GM12878 (cell line): Measurements from ENCODE around the gene GPBAR1. TPM values are rescaled to one million over a fixed set of nuclear protein-coding genes. Genes with fewer than 3 reads are reported as not detected.
"Not testable (repeated sequence)": the region's sequence is repeated elsewhere in the genome, so short reads cannot be mapped to it uniquely, and the experiment has no call there.

Source experiments
- ATAC-seq: fragments of 200-7000 bp; cut with Tn5 transposase; 3 replicates; pipeline ENCODE4 v1.9.1; 2020; ENCODE audit warnings: mild to moderate bottlenecking, moderate library complexity
- BruUV-seq: library from RNA; stranded (reverse); fragments of 400-500 nt; replicated peaks from 2 replicates; lab custom pipeline; 2021; lab: Mats Ljungman, UMichigan
- CTCF ChIA-PET: fragments of 300-600 bp; sonication (Branson Sonifier 250); formaldehyde crosslinking; extraction: SDS; loops from one replicate; lab custom pipeline; 2021; ENCODE audit warnings: inconsistent platforms; lab: Yijun Ruan, JAX
- POLR2A ChIA-PET: fragments of 350-600 bp; formaldehyde crosslinking; extraction: SDS; loops from one replicate; lab custom pipeline; 2021; ENCODE audit warnings: inconsistent platforms; lab: Charles Lee
- RAD21 ChIA-PET: fragments of 300-600 bp; sonication (Branson Sonifier 250); formaldehyde crosslinking; loops from one replicate; lab custom pipeline; 2023; ENCODE audit warnings: antibody characterized with exemption; ENCODE audit not compliant: unreplicated experiment; lab: Charles Lee
- SMC1A ChIA-PET: fragments of 300-600 bp; sonication (Branson Sonifier 250); formaldehyde crosslinking; loops from one replicate; lab custom pipeline; 2023; ENCODE audit not compliant: unreplicated experiment, uncharacterized antibody; lab: Charles Lee
- DNase-seq: peaks from one replicate; pipeline ENCODE4 v3.0.0-alpha.2; 2011; ENCODE audit warnings: low read depth, low spot score
- FAIRE-seq: peaks from 3 replicates; lab custom pipeline; 2011; peaks lifted over from hg19 to GRCh38; lab: Jason Lieb, UNC
- H2AFZ ChIP-seq: 2 replicates; pipeline ENCODE4 v1.6.0; 2011; ENCODE audit warnings: low read depth, low read length, control low read depth; ENCODE audit not compliant: control insufficient read depth
- H3K27ac ChIP-seq: 2 replicates; pipeline ENCODE4 v1.5.1; 2011; ENCODE audit warnings: control low read depth; ENCODE audit not compliant: control insufficient read depth, insufficient read depth
- H3K27me3 ChIP-seq, 2 experiments: replicated peaks in 1 of 2; 2 replicates each; pipeline versions ENCODE4 v1.6.0 to v1.6.1; 2011; ENCODE audit warnings: low read length in 1 of 2; ENCODE audit not compliant: control insufficient read depth in 2 of 2, insufficient read depth in 2 of 2
- H3K36me3 ChIP-seq, 2 experiments: 2 replicates each; pipeline ENCODE4 v1.5.1; 2011; ENCODE audit warnings: low read length in 1 of 2; ENCODE audit not compliant: control insufficient read depth in 2 of 2, insufficient read depth in 2 of 2
- H3K4me1 ChIP-seq: 2 replicates; pipeline ENCODE4 v1.6.1; 2011; ENCODE audit warnings: mild to moderate bottlenecking, low read length, moderate library complexity, mixed read lengths; ENCODE audit not compliant: control insufficient read depth, insufficient read depth
- H3K4me2 ChIP-seq: 2 replicates; pipeline ENCODE4 v1.6.0; 2011; ENCODE audit warnings: control low read depth; ENCODE audit not compliant: control insufficient read depth, insufficient read depth
- H3K4me3 ChIP-seq: fragments of 200-600 bp; sonication (generic); 2 replicates; pipeline ENCODE4 v1.5.1; 2016
- H3K79me2 ChIP-seq: 2 replicates; pipeline ENCODE4 v1.6.0; 2011; ENCODE audit warnings: low read length; ENCODE audit not compliant: control insufficient read depth, insufficient read depth
- H3K9ac ChIP-seq: 2 replicates; pipeline ENCODE4 v1.8.0; 2011; ENCODE audit warnings: low read length, control low read depth, mixed read lengths; ENCODE audit not compliant: control insufficient read depth, insufficient read depth
- H3K9me3 ChIP-seq: replicated peaks from 3 replicates; pipeline ENCODE4 v1.5.1; 2011; ENCODE audit warnings: mild to moderate bottlenecking, low read length; ENCODE audit not compliant: control insufficient read depth, insufficient read depth
- H4K20me1 ChIP-seq: 2 replicates; pipeline ENCODE4 v1.6.0; 2011; ENCODE audit not compliant: control insufficient read depth, insufficient read depth
- BHLHE40 ChIP-seq, 2 experiments: fragments of 450-650 bp in 1 of 2; IDR thresholded peaks; 2 replicates each; pipeline ENCODE4 v1.6.1; 2011 to 2017; ENCODE audit warnings: low read depth in 2 of 2, borderline replicate concordance in 1 of 2, improper control_type of control experiment in 1 of 2, low read length in 1 of 2, mild to moderate bottlenecking in 1 of 2
- EZH2 ChIP-seq: IDR thresholded peaks from 2 replicates; pipeline ENCODE4 v1.6.1; 2012; ENCODE audit warnings: low read depth, mild to moderate bottlenecking, control low read depth, inconsistent platforms, low read length, borderline replicate concordance; ENCODE audit not compliant: control insufficient read depth
- RUNX3 ChIP-seq: IDR thresholded peaks from 2 replicates; pipeline ENCODE4 v1.6.1; 2012; ENCODE audit warnings: low read length, inconsistent platforms
- SIN3A ChIP-seq: IDR thresholded peaks from 2 replicates; pipeline ENCODE4 v1.6.1; 2012; ENCODE audit warnings: low read depth, low read length, improper control_type of control experiment
- SMAD1 ChIP-seq: fragments of 450-650 bp; IDR thresholded peaks from 2 replicates; pipeline ENCODE4 v1.6.1; 2018; ENCODE audit warnings: mild to moderate bottlenecking, low read depth; ENCODE audit not compliant: partially characterized antibody
- SMARCA5 ChIP-seq: fragments of 450-650 bp; IDR thresholded peaks from 2 replicates; pipeline ENCODE4 v1.6.1; 2017; ENCODE audit warnings: mild to moderate bottlenecking
- WGBS: methylation state at CpG from one replicate; pipeline ENCODE4 v1.1.6; 2016; ENCODE audit warnings: low lambda C conversion rate; ENCODE audit not compliant: insufficient replicate concordance, insufficient coverage; ENCODE audit errors: missing lambda C conversion rate; 5-methylcytosine and 5-hydroxymethylcytosine counted together
- in situ Hi-C: fragments of 300-500 bp; cut with MboI; formaldehyde crosslinking; loops from 9 replicates; pipeline ENCODE4 v1.14.3; 2018; ENCODE audit warnings: mixed read lengths
- intact Hi-C: fragments of 100-400 bp; cut with micrococcal nuclease; formaldehyde crosslinking; loops from one replicate; pipeline ENCODE4 v1.14.2; 2022; ENCODE audit not compliant: unreplicated experiment
- polyA plus RNA-seq, 11 experiments: library from polyadenylated mRNA; depleted of rRNA in 4 of 11; unstranded in 6 of 11; stranded (reverse) in 5 of 11; fragments of >200 nt; fragmentation: Nextera tagmentation in 4 of 11; fragmentation: Illumina TruSeq in 1 of 11; extraction: Ambion mirVana in 4 of 11; extraction: Trizol in 1 of 11; gene quantifications; 1 replicate in 1 of 11; 2 replicates in 10 of 11; pipeline versions ENCODE4 v1.2.1 to v1.2.3, GENCODE V29; 2011 to 2016; ENCODE audit warnings: inconsistent platforms in 2 of 11, missing spikeins in 2 of 11, low read depth in 1 of 11
- total RNA-seq, 4 experiments: library from RNA; depleted of rRNA in 3 of 4; stranded (reverse); fragments of >200 nt in 3 of 4; fragmentation: Illumina TruSeq in 1 of 4; extraction: Trizol in 1 of 4; gene quantifications; 2 replicates each; pipeline versions ENCODE4 v1.2.1 to v1.2.3, GENCODE V29; 2013 to 2021
- TF ChIP-seq, protein P1 (sequence below): fragments of 450-650 bp; IDR thresholded peaks from 2 replicates; pipeline ENCODE4 v1.6.1; 2017; ENCODE audit warnings: mild to moderate bottlenecking, low read depth, inconsistent platforms; ENCODE audit not compliant: poor library complexity, severe bottlenecking

The GPBAR1 gene
- total and polyA plus RNA-seq, 10 of the 15 experiments (the other 5 are each of a cell fraction or from before 2014, with no cell fraction given) = 0.03 to 0.36 (median 0.11) TPM; not detected in 3

DNA sequence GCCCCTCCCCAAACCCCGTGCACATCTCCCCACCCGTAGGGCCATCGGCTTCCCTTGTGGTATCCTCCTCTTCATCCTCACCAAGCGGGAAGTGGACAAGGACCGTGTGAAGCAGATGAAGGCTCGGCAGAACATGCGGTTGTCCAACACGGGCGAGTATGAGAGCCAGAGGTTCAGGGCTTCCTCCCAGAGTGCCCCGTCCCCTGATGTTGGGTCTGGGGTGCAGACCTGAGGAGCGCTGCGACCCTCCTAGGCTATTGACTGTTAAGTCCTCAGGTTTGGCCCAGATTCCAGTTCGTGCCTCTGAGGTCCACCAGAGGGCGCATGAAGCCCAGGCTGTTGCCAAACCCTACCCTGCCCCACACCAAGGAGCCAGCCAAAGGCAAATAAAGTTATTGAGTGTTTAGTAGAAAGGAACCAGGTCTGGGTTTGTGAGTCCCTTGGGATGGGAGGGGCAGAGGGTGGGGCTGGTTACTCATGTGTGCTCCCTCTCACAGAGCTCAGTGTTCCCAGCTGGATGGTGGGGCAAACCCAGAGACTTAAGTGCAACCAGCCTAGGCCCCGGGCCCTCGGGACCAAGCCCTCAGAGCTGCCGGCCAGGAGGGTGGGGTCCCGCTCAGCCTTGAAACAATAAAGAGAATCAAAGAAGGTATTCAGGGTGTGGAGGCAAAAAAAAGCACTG lies 11.9 kb downstream of the GPBAR1 start (continued):
- TF ChIP-seq, protein P1, sequence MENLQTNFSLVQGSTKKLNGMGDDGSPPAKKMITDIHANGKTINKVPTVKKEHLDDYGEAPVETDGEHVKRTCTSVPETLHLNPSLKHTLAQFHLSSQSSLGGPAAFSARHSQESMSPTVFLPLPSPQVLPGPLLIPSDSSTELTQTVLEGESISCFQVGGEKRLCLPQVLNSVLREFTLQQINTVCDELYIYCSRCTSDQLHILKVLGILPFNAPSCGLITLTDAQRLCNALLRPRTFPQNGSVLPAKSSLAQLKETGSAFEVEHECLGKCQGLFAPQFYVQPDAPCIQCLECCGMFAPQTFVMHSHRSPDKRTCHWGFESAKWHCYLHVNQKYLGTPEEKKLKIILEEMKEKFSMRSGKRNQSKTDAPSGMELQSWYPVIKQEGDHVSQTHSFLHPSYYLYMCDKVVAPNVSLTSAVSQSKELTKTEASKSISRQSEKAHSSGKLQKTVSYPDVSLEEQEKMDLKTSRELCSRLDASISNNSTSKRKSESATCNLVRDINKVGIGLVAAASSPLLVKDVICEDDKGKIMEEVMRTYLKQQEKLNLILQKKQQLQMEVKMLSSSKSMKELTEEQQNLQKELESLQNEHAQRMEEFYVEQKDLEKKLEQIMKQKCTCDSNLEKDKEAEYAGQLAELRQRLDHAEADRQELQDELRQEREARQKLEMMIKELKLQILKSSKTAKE = peak; percentile 15
- TF ChIP-seq RUNX3 (0 out of 2 replicates have a peak, but pooled peaks have one; percentile 39), EZH2 (no peak), SMAD1 (no peak), BHLHE40 (IDR thresholded peaks at IDR 0.05; ENCODE audit: borderline replicate concordance in 1 of 2, low read depth in 2 of 2, low read length in 1 of 2) (0 out of 4 replicates have a peak, but pooled peaks of 1 of the 2 experiments have one; percentile 14), SMARCA5 (peak; percentile 62; the same call in 1 of the 2 replicates), SIN3A (no peak)

DNA sequence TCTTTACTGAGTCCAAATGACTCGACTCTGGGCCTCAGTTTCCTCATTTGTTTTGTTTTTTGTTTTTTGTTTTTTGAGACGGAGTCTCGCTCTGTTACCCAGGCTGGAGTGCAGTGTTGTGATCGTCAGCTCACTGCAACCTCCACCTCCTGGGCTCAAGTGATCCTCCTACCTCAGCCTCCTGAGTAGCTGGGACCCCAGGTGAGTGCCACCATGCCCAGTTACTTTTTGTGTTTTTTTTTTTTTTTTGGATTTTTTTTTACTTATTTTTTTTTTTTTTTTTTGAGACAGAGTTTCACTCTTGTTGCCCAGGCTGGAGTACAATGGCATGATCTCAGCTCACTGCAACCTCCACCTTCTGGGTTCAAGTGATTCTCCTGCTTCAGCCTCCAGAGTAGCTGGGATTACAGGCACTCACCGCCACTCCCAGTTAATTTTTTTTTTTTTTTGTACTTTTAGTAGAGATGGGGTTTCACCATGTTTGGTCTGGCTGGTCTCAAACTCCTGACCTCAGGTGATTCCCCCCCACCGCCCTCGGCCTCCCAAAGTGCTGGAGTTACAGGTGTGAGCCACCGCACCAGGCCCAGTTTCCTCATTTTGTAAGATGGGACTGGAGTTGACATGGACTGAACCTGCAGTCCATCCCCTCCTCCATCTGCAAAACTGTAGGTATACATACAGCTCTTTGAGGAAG lies 12.5 kb downstream of the GPBAR1 start:
- intact Hi-C loops = loop anchor here (2.0 to 5.0 kb wide), 3 partner anchors 13 to 294 kb away; partner anchors contain the start of genes CNOT9 and USP37
- peaks cover 22 to 28% of the 10 kb centered on the region in 2 experiments for H3K36me3 ChIP-seq
- ChIA-PET POLR2A (interaction anchor here (1.0 to 6.8 kb wide), 4 partner anchors 13 to 124 kb away, joined by 3 to 84 read pairs (median 16); partner anchors contain the start of gene TMBIM1), RAD21 (interaction anchor here (0.6 to 7.3 kb wide), 20 partner anchors 11 to 387 kb away, joined by 3 to 141 read pairs (median 4); partner anchors contain the start of genes ARPC2, CATIP and TMBIM1), SMC1A (interaction anchor here (0.7 to 7.6 kb wide), 8 partner anchors 15 to 124 kb away, joined by 3 to 194 read pairs (median 12); partner anchors contain the start of genes CATIP and TMBIM1), CTCF (interaction anchor here (0.6 to 7.0 kb wide), 17 partner anchors 11 to 243 kb away, joined by 3 to 154 read pairs (median 9); partner anchors contain the start of genes CATIP, GPBAR1 and TMBIM1)
- H3K9ac ChIP-seq, H3K27ac ChIP-seq, BruUV-seq, FAIRE-seq, DNase-seq, ATAC-seq, H3K27me3 ChIP-seq, H4K20me1 ChIP-seq, H3K4me3 ChIP-seq, H2AFZ ChIP-seq, in situ Hi-C loops, H3K4me2 ChIP-seq, H3K9me3 ChIP-seq: not testable (repeated sequence)
- peaks cover 18% of the 10 kb centered on the region for H3K4me1 ChIP-seq
- peaks cover 19% of the 10 kb centered on the region for H3K79me2 ChIP-seq
- 58% methylated on average over 8 of the region's 8 CpGs for WGBS
